ENCODE results near the gene C12orf43. TPM values are rescaled to one million over a fixed set of nuclear protein-coding genes. Genes with fewer than 3 reads are reported as not detected.
"Not testable (repeated sequence)": the region's sequence is repeated elsewhere in the genome, so short reads cannot be mapped to it uniquely, and the experiment has no call there.

C12orf43 gene
- 13.5 TPM for polyA plus RNA-seq (2013, experiment 1 of 2)
- 11.7 TPM for polyA plus RNA-seq (2013, experiment 2 of 2)

DNA sequence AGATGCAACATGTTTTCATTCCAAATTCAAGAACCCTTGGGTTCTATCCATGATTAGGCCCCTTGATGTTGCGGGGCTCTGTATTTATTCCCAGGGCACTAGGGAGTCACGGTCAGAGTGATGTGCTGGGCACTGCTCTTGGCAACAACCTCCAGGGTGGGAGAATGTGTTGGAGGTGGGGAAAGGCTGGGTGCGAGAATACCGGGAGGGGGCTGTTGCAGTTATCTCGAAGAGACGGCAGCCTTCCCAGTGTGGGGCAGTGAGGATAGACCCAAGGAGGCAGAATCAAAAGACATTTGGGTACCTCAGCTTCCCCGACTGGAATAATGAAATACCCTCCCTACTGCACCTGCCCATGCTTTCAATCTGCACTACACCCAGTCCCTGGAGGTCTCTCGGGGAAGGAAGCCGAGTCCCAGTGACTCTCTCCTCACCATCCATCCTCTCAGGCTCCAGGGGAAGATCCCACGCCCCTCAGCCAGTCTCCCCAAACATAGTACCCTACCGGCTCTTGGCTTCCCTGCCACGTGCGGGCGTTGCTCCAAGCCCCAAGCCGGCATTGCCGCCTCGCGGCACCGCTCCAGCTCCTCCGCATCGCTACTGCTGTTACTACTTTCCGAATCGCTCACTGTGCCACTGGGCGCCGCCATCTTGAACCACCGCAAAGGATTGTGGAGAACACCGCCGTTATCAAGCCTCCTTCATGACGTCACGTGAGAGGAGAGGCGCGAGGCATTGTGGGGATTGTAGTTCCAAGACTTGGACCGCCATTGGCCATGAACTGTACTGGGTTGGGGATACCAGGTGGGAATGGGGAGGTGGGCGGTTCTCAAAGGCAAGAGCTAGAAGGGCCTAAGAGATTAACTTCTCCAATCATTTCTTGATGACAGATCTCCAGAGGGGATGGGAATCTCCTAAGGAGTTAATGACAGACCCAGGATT is at the start of gene C12orf43:
Gene C12orf43, minus strand, starts transcription at position 663 of the 942 bp plus-strand sequence. Its CDS starts 13 bp downstream, at position 650.
- Histone ChIP-seq H3K36me3 (ENCODE audit: control insufficient read depth, insufficient read depth, low read length) (peaks cover 20% of the 10 kb centered on the region), H3K9me3 (ENCODE audit: control insufficient read depth, low read length) (no peaks in the 10 kb centered on the region), H3K4me3 (ENCODE audit: extremely low read depth, insufficient read depth, low read length, poor library complexity, severe bottlenecking) (peak within 1 kb of the TSS; percentile 91), H3K27ac (ENCODE audit: low read depth, low read length, severe bottlenecking) (peak within 1 kb of the TSS; percentile 82), H3K4me1 (ENCODE audit: control insufficient read depth, insufficient read depth, low read length, poor library complexity, severe bottlenecking) (peaks cover 7% of the 10 kb centered on the region)
- 0 to 3% methylated on average over 25 to 32 of the region's 34 CpGs for WGBS, 2 experiments (ENCODE audit: insufficient coverage in 2 of 2)

GRCh38 chr12:121065345-121065744 is 49.1 kb upstream of the C12orf43 start:
- no peaks in the 10 kb centered on the region for H3K4me1 ChIP-seq (ENCODE audit: control insufficient read depth, insufficient read depth, low read length, poor library complexity, severe bottlenecking)
- no peak overlapping the region for H3K27ac ChIP-seq (ENCODE audit: low read depth, low read length, severe bottlenecking)
- H3K4me3 ChIP-seq (ENCODE audit: extremely low read depth, insufficient read depth, low read length, poor library complexity, severe bottlenecking) = no peak overlapping the region
- no peaks in the 10 kb centered on the region for H3K36me3 ChIP-seq (ENCODE audit: control insufficient read depth, insufficient read depth, low read length)
- 50% methylated on average over 1 of the region's 2 CpGs; no CpG with 5 or more reads in 1 of the 2 experiments for WGBS, 2 experiments (ENCODE audit: insufficient coverage in 2 of 2)
- no peaks in the 10 kb centered on the region for H3K9me3 ChIP-seq (ENCODE audit: control insufficient read depth, low read length)

DNA sequence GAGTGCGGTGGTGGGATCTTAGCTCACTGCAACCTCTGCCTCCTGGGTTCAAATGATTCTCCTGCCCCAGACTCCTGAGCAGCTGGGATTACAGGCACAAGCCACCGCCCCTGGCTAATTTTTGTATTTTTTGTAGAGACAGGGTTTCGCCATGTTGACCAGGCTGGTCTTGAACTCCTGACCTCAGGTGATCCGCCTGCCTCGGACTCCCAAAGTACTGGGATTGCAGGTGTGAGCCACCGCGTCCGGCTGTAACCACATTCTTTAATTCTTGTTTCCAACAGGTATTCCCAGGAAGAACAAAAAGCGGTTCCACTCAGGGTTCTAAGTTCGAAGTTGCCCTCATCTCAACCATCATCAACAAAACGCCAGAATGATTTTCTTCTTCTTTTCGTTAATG is 48.3 kb upstream of the C12orf43 start:
- 91 to 95% methylated on average over 7 to 11 of the region's 12 CpGs for WGBS, 2 experiments (ENCODE audit: insufficient coverage in 2 of 2)
- not testable (repeated sequence) for H3K4me1 ChIP-seq (ENCODE audit: control insufficient read depth, insufficient read depth, low read length, poor library complexity, severe bottlenecking); H3K36me3 ChIP-seq (ENCODE audit: control insufficient read depth, insufficient read depth, low read length); H3K9me3 ChIP-seq (ENCODE audit: control insufficient read depth, low read length); H3K27ac ChIP-seq (ENCODE audit: low read depth, low read length, severe bottlenecking); H3K4me3 ChIP-seq (ENCODE audit: extremely low read depth, insufficient read depth, low read length, poor library complexity, severe bottlenecking)

GRCh38 chr12:121064116-121064515 is 47.8 kb upstream of the C12orf43 start:
- no peaks in the 10 kb centered on the region for H3K4me1 ChIP-seq (ENCODE audit: control insufficient read depth, insufficient read depth, low read length, poor library complexity, severe bottlenecking)
- no peaks in the 10 kb centered on the region for H3K36me3 ChIP-seq (ENCODE audit: control insufficient read depth, insufficient read depth, low read length)
- H3K27ac ChIP-seq (ENCODE audit: low read depth, low read length, severe bottlenecking) = no peak overlapping the region
- WGBS, 2 experiments (ENCODE audit: insufficient coverage in 2 of 2) = 86 to 88% methylated on average over 1 of the region's 1 CpG
- H3K9me3 ChIP-seq (ENCODE audit: control insufficient read depth, low read length) = no peaks in the 10 kb centered on the region
- no peak overlapping the region for H3K4me3 ChIP-seq (ENCODE audit: extremely low read depth, insufficient read depth, low read length, poor library complexity, severe bottlenecking)

GRCh38 chr12:121062391-121063045 is 46.2 kb upstream of the C12orf43 start:
- WGBS, 2 experiments (ENCODE audit: insufficient coverage in 2 of 2) = 87 to 93% methylated on average over 10 to 11 of the region's 11 CpGs
- no peak overlapping the region for H3K4me3 ChIP-seq (ENCODE audit: extremely low read depth, insufficient read depth, low read length, poor library complexity, severe bottlenecking)
- no peaks in the 10 kb centered on the region for H3K36me3 ChIP-seq (ENCODE audit: control insufficient read depth, insufficient read depth, low read length)
- H3K9me3 ChIP-seq (ENCODE audit: control insufficient read depth, low read length) = no peaks in the 10 kb centered on the region
- H3K4me1 ChIP-seq (ENCODE audit: control insufficient read depth, insufficient read depth, low read length, poor library complexity, severe bottlenecking) = no peaks in the 10 kb centered on the region
- no peak overlapping the region for H3K27ac ChIP-seq (ENCODE audit: low read depth, low read length, severe bottlenecking)

- Histone ChIP-seq H3K36me3 (ENCODE audit: control insufficient read depth, insufficient read depth, low read length) (no peaks in the 10 kb centered on the region), H3K4me1 (ENCODE audit: control insufficient read depth, insufficient read depth, low read length, poor library complexity, severe bottlenecking) (no peaks in the 10 kb centered on the region), H3K27ac (ENCODE audit: low read depth, low read length, severe bottlenecking) (no peak overlapping the region), H3K9me3 (ENCODE audit: control insufficient read depth, low read length) (no peaks in the 10 kb centered on the region), H3K4me3 (ENCODE audit: extremely low read depth, insufficient read depth, low read length, poor library complexity, severe bottlenecking) (no peak overlapping the region)
- no CpG with 5 or more reads among the region's 2 CpGs for WGBS, 2 experiments (ENCODE audit: insufficient coverage in 2 of 2)
These were observed 45.5 kb upstream of the C12orf43 start for GRCh38 chr12:121061831-121062230.

GRCh38 chr12:121060149-121061001 is 44.1 kb upstream of the C12orf43 start:
- no peak overlapping the region for H3K27ac ChIP-seq (ENCODE audit: low read depth, low read length, severe bottlenecking)
- no peaks in the 10 kb centered on the region for H3K9me3 ChIP-seq (ENCODE audit: control insufficient read depth, low read length)
- H3K36me3 ChIP-seq (ENCODE audit: control insufficient read depth, insufficient read depth, low read length) = no peaks in the 10 kb centered on the region
- no peak overlapping the region for H3K4me3 ChIP-seq (ENCODE audit: extremely low read depth, insufficient read depth, low read length, poor library complexity, severe bottlenecking)
- H3K4me1 ChIP-seq (ENCODE audit: control insufficient read depth, insufficient read depth, low read length, poor library complexity, severe bottlenecking) = no peaks in the 10 kb centered on the region
- 47 to 64% methylated on average over 8 to 10 of the region's 16 CpGs for WGBS, 2 experiments (ENCODE audit: insufficient coverage in 2 of 2)

DNA sequence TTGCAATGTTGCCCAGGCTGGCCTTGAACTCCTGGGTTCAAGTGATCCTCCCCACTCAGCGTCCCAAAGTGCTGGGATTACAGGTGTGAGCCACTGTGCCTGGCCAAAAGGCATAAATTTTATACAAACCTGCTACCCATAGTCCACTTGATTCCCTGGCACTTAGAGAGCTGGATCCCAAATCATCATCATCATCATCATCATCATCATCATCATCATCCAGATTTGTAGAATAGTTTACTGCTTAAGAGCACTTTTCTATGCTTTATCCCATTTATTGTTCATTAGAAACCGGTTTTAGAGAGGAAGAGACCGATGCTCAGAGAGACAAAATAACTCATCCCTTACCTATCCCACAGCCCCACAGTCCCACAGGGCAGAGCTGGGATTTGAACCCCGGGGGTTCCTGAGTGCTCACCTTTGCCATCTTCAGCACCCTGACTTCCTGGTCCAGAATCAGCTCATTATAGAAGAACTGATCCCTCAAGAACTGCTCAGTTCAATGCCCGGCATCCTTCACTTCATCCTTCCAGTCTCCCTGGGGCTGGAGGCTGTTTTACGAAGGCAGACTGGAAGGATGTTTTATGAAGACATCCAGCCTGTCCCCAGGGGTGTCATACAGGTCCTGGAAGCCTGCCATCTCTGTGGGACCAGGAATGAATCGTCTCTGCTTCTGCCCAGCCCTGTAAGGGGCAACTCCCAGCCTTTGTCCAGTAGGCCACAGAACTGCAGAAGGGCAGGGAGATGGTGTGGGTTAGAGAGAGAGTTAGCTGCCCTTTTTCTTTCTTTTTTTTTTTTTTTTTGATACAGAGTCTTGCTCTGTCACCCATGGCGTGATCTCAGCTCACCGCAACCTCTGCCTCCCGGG is 43.0 kb upstream of the C12orf43 start:
- WGBS, 2 experiments (ENCODE audit: insufficient coverage in 2 of 2) = 84% methylated on average over 4 to 6 of the region's 10 CpGs

DNA sequence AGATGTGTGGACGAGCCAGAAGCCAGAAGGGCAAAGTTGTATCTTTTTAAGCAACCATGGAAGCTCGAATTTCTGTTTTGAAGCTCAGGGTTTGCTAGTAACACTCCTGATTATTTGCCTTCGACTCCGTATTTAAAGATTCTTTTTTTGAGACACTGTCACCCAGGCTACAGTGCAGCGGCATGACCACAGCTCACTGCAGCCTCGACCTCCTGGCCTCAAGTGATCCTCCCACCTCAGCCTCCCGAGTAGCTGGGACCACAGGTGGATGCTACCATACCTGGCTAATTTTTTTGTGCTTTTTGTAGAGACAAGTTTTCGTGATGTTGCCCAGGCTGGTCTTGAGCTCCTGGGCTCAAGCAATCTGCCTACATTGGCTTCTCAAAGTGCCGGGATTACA is 41.5 kb upstream of the C12orf43 start:
- Histone ChIP-seq H3K4me1 (ENCODE audit: control insufficient read depth, insufficient read depth, low read length, poor library complexity, severe bottlenecking) (no peaks in the 10 kb centered on the region), H3K9me3 (ENCODE audit: control insufficient read depth, low read length) (no peaks in the 10 kb centered on the region), H3K4me3 (ENCODE audit: extremely low read depth, insufficient read depth, low read length, poor library complexity, severe bottlenecking) (no peak overlapping the region), H3K27ac (ENCODE audit: low read depth, low read length, severe bottlenecking) (no peak overlapping the region), H3K36me3 (ENCODE audit: control insufficient read depth, insufficient read depth, low read length) (no peaks in the 10 kb centered on the region)
- 85% methylated on average over 9 of the region's 9 CpGs for WGBS, 2 experiments (ENCODE audit: insufficient coverage in 2 of 2)

More for the DNA sequence above, 43.0 kb upstream of the C12orf43 start:
- Histone ChIP-seq H3K27ac (ENCODE audit: low read depth, low read length, severe bottlenecking) (no peak overlapping the region), H3K36me3 (ENCODE audit: control insufficient read depth, insufficient read depth, low read length) (no peaks in the 10 kb centered on the region), H3K9me3 (ENCODE audit: control insufficient read depth, low read length) (no peaks in the 10 kb centered on the region), H3K4me1 (ENCODE audit: control insufficient read depth, insufficient read depth, low read length, poor library complexity, severe bottlenecking) (no peaks in the 10 kb centered on the region), H3K4me3 (ENCODE audit: extremely low read depth, insufficient read depth, low read length, poor library complexity, severe bottlenecking) (no peak overlapping the region)

All from mesodermal cell (in vitro differentiated cells).